Spleen (tissue), 11 donors: ENCODE results near the gene LPP. TPM values are rescaled to one million over a fixed set of nuclear protein-coding genes. Genes with fewer than 3 reads are reported as not detected.
"Not testable (repeated sequence)": the region's sequence is repeated elsewhere in the genome, so short reads cannot be mapped to it uniquely, and the experiment has no call there.

Source experiments
- DNase-seq: peaks from one replicate; pipeline ENCODE4 v3.0.0-alpha.2; 2020
- H3K27ac ChIP-seq, 8 donors: fragments of 200-600 bp; sonication (generic) in 7 of 8; 1 replicate in 4 of 8; 2 replicates in 4 of 8; pipeline versions ENCODE4 v1.5.0 to v1.8.0; 2016 to 2021; ENCODE audit warnings: inconsistent platforms in 4 of 8, mild to moderate bottlenecking in 4 of 8, moderate library complexity in 1 of 8
- H3K27me3 ChIP-seq, 7 donors: fragments of 200-600 bp; sonication (generic) in 6 of 7; replicated peaks in 1 of 7; 1 replicate in 4 of 7; 2 replicates in 3 of 7; pipeline versions ENCODE4 v1.5.0 to v1.8.0; 2016 to 2021; ENCODE audit warnings: inconsistent platforms in 3 of 7, mild to moderate bottlenecking in 1 of 7
- H3K36me3 ChIP-seq, 6 donors: fragments of 200-600 bp; sonication (generic) in 5 of 6; 1 replicate in 4 of 6; 2 replicates in 2 of 6; pipeline versions ENCODE4 v1.5.0 to v1.8.0; 2016 to 2021; ENCODE audit warnings: inconsistent platforms in 2 of 6
- H3K4me1 ChIP-seq, 6 donors: fragments of 200-600 bp; sonication (generic) in 5 of 6; 1 replicate in 3 of 6; 2 replicates in 3 of 6; pipeline versions ENCODE4 v1.5.0 to v1.8.0; 2016 to 2021; ENCODE audit warnings: inconsistent platforms in 3 of 6
- H3K4me3 ChIP-seq, 8 donors: fragments of 200-600 bp; sonication (generic) in 7 of 8; 1 replicate in 4 of 8; 2 replicates in 4 of 8; pipeline versions ENCODE4 v1.5.0 to v1.8.0; 2016 to 2021; ENCODE audit warnings: inconsistent platforms in 4 of 8, mild to moderate bottlenecking in 4 of 8, moderate library complexity in 2 of 8
- H3K9me3 ChIP-seq, 8 donors: fragments of 200-600 bp; sonication (generic) in 7 of 8; 1 replicate in 4 of 8; 2 replicates in 4 of 8; pipeline versions ENCODE4 v1.5.0 to v1.8.0; 2016 to 2021; ENCODE audit warnings: inconsistent platforms in 4 of 8
- POLR2A ChIP-seq, 3 donors: fragments of 450-650 bp; IDR thresholded peaks; one replicate each; pipeline ENCODE4 v1.5.1; 2017; ENCODE audit warnings: antibody characterized with exemption in 3 of 3, mild to moderate bottlenecking in 1 of 3
- POLR2AphosphoS5 ChIP-seq, 3 donors: sonication (generic); formaldehyde crosslinking; IDR thresholded peaks; one replicate each; pipeline ENCODE4 v1.5.1; 2017; ENCODE audit warnings: antibody characterized with exemption in 3 of 3
- WGBS, 5 donors: extraction: QIAGEN DNeasy Blood & Tissue Kit in 3 of 5; methylation state at CpG; one replicate each; pipeline versions ENCODE4 v1.1.5 to v1.1.7; 2013 to 2018; 5-methylcytosine and 5-hydroxymethylcytosine counted together
- intact Hi-C: fragments of 100-400 bp; cut with DNase I; formaldehyde crosslinking; loops from one replicate; pipeline ENCODE4 v1.15.0; 2023; ENCODE audit warnings: low total_unique reads
- polyA plus RNA-seq, 3 donors: library from polyadenylated mRNA; stranded (reverse); fragments of 200-250 nt; gene quantifications; one replicate each; pipeline ENCODE4 v1.2.1, GENCODE V29; 2013
- total RNA-seq, 7 donors: library from RNA; depleted of rRNA in 3 of 7; stranded (reverse); fragments of >200 nt in 3 of 7; fragmentation: NEBNext Ultra II Directional in 4 of 7; extraction: Animal tissue kit (Norgen Biotek cat#: 25700) in 4 of 7; gene quantifications; one replicate each; pipeline versions ENCODE4 v1.1.0 to v1.2.1, GENCODE V29; 2016 to 2021
- TF ChIP-seq, protein P1 (sequence below), 11 experiments: fragments of 200-600 bp in 7 of 11; fragments of 450-650 bp in 4 of 11; sonication (generic) in 4 of 11; IDR thresholded peaks in 8 of 11; conservative IDR thresholded peaks in 3 of 11; 1 replicate in 7 of 11; 2 replicates in 4 of 11; pipeline versions ENCODE4 v1.4.0 to v1.8.0; 2016 to 2021; ENCODE audit warnings: antibody characterized with exemption in 11 of 11, inconsistent platforms in 4 of 11, mild to moderate bottlenecking in 1 of 11
- donor health status: healthy with polysubstance abuse.
- donor health status: DM: no; HTN: no; CAD: no; lungs with moderate emphysema.
- donor health status: DM: no; HTN: no; CAD: no.
- donor health status: Bipolar disorder and iron deficiency.
- donor health status: healthy.
- donor health status: DM: no; HTN: no; CAD: no.
- donor health status: DM: yes; HTN: yes; CAD: no.

Gene LPP
- total and polyA plus RNA-seq, 10 donors, result 2.4 to 270 (median 156) TPM

DNA sequence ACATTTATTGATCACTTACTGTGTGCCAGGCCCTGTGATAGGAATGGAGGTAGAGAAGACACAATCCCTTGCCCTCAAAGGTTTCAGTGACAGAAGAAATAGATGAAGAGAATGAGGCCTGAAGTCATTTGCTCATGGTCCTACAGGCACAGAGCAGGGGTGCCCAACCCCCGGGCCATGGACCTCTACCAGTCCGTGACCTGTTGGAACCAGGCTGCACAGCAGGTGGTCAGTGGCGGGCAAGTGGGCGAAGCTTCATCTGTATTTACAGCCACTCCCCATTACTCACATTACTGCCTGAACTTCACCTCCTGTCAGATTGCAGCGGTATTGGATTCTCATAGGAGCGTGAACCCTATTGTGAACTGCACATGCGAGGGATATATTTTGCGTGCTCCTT is 480.3 kb downstream of the LPP start:
- H3K9me3 ChIP-seq, result no peaks in the 10 kb centered on the region
- H3K36me3 ChIP-seq, result peaks cover 0 to 12% (median 0%) of the 10 kb centered on the region in 6 donors
- H3K4me1 ChIP-seq, result no peaks in the 10 kb centered on the region
- 98 to 99% (median 98%) methylated on average over 8 of the region's 8 CpGs for WGBS, 5 donors
- intact Hi-C loops, result no loop called here
- no peak overlapping the region for H3K4me3 ChIP-seq
- no peak for DNase-seq
- H3K27me3 ChIP-seq, result no peaks in the 10 kb centered on the region
- TF ChIP-seq POLR2AphosphoS5 (IDR thresholded peaks at IDR 0.05) (no peak), POLR2A (IDR thresholded peaks at IDR 0.05) (no peak)
- TF ChIP-seq, protein P1, sequence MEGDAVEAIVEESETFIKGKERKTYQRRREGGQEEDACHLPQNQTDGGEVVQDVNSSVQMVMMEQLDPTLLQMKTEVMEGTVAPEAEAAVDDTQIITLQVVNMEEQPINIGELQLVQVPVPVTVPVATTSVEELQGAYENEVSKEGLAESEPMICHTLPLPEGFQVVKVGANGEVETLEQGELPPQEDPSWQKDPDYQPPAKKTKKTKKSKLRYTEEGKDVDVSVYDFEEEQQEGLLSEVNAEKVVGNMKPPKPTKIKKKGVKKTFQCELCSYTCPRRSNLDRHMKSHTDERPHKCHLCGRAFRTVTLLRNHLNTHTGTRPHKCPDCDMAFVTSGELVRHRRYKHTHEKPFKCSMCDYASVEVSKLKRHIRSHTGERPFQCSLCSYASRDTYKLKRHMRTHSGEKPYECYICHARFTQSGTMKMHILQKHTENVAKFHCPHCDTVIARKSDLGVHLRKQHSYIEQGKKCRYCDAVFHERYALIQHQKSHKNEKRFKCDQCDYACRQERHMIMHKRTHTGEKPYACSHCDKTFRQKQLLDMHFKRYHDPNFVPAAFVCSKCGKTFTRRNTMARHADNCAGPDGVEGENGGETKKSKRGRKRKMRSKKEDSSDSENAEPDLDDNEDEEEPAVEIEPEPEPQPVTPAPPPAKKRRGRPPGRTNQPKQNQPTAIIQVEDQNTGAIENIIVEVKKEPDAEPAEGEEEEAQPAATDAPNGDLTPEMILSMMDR (IDR thresholded peaks at IDR 0.05 in 8 of 11, conservative IDR thresholded peaks at IDR 0.05 in 3 of 11), result no peak
- H3K27ac ChIP-seq, result no peak overlapping the region

- Histone ChIP-seq H3K4me1 (no peaks in the 10 kb centered on the region), H3K9me3 (no peaks in the 10 kb centered on the region), H3K27ac (no peak overlapping the region), H3K4me3 (no peak overlapping the region), H3K27me3 (no peaks in the 10 kb centered on the region), H3K36me3 (peaks cover 0 to 12% (median 0%) of the 10 kb centered on the region in 6 donors)
- intact Hi-C loops, result no loop called here
- 84 to 93% (median 89%) methylated on average over 10 of the region's 10 CpGs for WGBS, 5 donors
- no peak for DNase-seq
- TF ChIP-seq, protein P1 (IDR thresholded peaks at IDR 0.05 in 8 of 11, conservative IDR thresholded peaks at IDR 0.05 in 3 of 11), result no peak
- TF ChIP-seq POLR2AphosphoS5 (IDR thresholded peaks at IDR 0.05), result no peak
- TF ChIP-seq POLR2A (IDR thresholded peaks at IDR 0.05), result no peak
Measured at GRCh38 chr3:188635258-188636042, 481.5 kb downstream of the LPP start.

GRCh38 chr3:188636292-188636691 is 482.3 kb downstream of the LPP start:
- H3K27me3 ChIP-seq, H3K27ac ChIP-seq, intact Hi-C loops, H3K4me1 ChIP-seq, DNase-seq, H3K9me3 ChIP-seq, H3K4me3 ChIP-seq: not testable (repeated sequence)
- WGBS, 5 donors, result 91 to 96% (median 94%) methylated on average over 13 of the region's 13 CpGs
- peaks cover 0 to 12% (median 0%) of the 10 kb centered on the region in 6 donors for H3K36me3 ChIP-seq

DNA sequence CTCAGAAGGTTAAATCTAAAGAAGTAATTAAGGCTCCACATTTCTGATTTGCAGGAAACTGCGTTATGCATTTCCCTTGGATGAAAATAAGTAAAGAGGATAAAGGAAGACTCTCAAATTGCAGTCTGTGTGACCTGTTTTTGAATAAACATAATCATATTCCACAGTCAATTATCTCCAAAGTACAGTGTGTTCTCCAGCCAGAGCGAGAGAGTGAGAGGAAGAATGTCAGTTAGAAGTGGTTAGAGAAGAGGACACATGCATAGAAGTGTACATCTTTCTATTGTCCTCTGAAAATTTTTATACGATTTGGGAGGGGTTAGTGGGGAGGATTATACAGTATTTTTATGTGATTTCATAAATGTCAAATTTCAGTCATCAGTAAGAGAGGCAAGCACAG is 487.1 kb downstream of the LPP start:
- intact Hi-C loops, result no loop called here
- H3K9me3 ChIP-seq, result no peaks in the 10 kb centered on the region
- H3K27me3 ChIP-seq, result no peaks in the 10 kb centered on the region
- H3K27ac ChIP-seq, result no peak overlapping the region
- 82 to 91% (median 90%) methylated on average over 3 of the region's 3 CpGs for WGBS, 5 donors
- no peak overlapping the region for H3K4me3 ChIP-seq
- peaks cover 0 to 9% (median 0%) of the 10 kb centered on the region in 6 donors for H3K4me1 ChIP-seq
- no peak for DNase-seq
- TF ChIP-seq POLR2AphosphoS5 (IDR thresholded peaks at IDR 0.05), result no peak
- no peak for TF ChIP-seq POLR2A (IDR thresholded peaks at IDR 0.05)
- peaks cover 0 to 4% (median 0%) of the 10 kb centered on the region in 6 donors for H3K36me3 ChIP-seq

DNA sequence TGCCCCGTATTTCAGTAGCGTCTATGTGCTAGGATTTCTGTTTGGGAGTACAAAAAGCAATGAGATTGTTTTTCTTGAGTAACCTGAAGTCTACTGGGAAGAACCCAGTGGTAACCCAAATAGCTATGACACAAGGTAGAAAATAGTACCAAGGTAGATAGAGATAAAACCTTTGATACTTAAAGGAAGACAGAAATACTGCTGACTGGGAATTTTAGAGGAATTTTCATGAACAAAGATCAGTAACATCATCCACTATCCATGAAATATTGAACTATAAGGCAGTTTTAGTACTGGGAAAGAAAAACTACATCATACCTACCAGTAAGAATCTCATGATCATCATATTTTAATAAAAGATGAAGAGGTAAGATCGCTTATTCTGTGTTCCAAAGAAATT is 489.8 kb downstream of the LPP start:
- H3K36me3 ChIP-seq, result no peaks in the 10 kb centered on the region
- no peak for DNase-seq
- H3K4me1 ChIP-seq, result peaks cover 0 to 21% (median 6%) of the 10 kb centered on the region in 6 donors
- TF ChIP-seq, protein P1 (IDR thresholded peaks at IDR 0.05 in 8 of 11, conservative IDR thresholded peaks at IDR 0.05 in 3 of 11), result no peak
- no peak for TF ChIP-seq POLR2AphosphoS5 (IDR thresholded peaks at IDR 0.05)
- no peak for TF ChIP-seq POLR2A (IDR thresholded peaks at IDR 0.05)
- intact Hi-C loops, result no loop called here
- no peaks in the 10 kb centered on the region for H3K9me3 ChIP-seq
- H3K27me3 ChIP-seq, result no peaks in the 10 kb centered on the region
- WGBS, 5 donors, result 94 to 99% (median 97%) methylated on average over 3 of the region's 3 CpGs
- H3K4me3 ChIP-seq, result no peak overlapping the region
- H3K27ac ChIP-seq, result no peak overlapping the region
